HCEC 1CT (cell line): ENCODE data around the gene LRRTM3.

Source experiments
- DNase-seq: peaks from one replicate; pipeline ENCODE4 v3.0.0-alpha.2; 2017

LRRTM3 gene

DNA sequence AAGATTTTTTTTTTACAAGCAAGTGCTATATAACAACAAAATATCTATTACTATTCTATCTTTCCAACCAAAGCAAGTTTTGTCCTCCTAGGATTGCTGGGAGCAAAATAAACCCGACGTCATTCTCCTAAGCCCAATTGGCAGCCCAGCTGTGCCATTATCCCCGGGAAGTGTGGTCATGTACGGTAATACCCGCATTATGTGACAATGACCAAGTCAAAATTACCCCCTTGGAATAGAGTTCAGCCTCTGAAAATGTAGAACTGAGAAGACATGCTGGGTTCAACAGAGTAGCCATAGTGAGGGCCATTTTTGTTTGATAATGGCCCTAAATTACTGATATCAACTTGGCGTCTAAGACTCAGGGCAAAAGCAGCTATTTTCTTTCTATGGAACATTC, 215.5 kb downstream of the LRRTM3 start:
- no peak for DNase-seq

DNA sequence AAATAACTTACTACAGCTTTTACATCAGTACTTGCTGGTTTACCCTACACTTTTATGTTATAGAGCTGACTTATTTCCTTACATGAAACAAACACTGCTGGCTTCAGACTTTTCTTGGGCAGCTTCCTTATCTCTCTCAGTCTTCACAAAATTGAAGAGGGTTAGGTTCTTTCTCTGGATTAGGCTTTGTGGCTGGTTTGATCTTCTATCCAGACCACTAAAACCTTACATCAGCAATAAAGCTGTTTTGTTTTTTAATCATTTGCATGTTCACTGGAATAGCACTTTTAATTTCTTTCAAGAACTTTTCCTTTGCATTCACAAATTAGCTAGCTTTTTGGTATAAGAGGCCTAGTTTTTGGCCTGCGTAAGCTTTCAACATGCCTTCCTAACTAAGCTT, 218.7 kb downstream of the LRRTM3 start:
- DNase-seq: no peak
